AG09309 (cell line): ENCODE data around the gene ZNF592.
"Not testable (repeated sequence)": the region's sequence is repeated elsewhere in the genome, so short reads cannot be mapped to it uniquely, and the experiment has no call there.

Experiments
- DNase-seq: peaks from one replicate; pipeline ENCODE4 v3.0.0-alpha.2; 2010; ENCODE audit warnings: low read depth
- H3K4me3 ChIP-seq: 2 replicates; pipeline ENCODE4 v1.5.1; 2011; ENCODE audit warnings: mild to moderate bottlenecking, low read depth, low read length, moderate library complexity; ENCODE audit not compliant: control insufficient read depth
- CTCF ChIP-seq: IDR thresholded peaks from 2 replicates; pipeline ENCODE4 v1.5.1; 2011; ENCODE audit warnings: mild to moderate bottlenecking, low read depth, low read length, inconsistent platforms; ENCODE audit not compliant: insufficient read depth, control insufficient read depth; ENCODE audit errors: missing control alignments

ZNF592 gene

GRCh38 chr15:84741121-84741520 lies 7.3 kb upstream of the ZNF592 start:
- no peak for DNase-seq
- no peak for TF ChIP-seq CTCF
- H3K4me3 ChIP-seq = no peak overlapping the region

- no peak for TF ChIP-seq CTCF
- no peak for DNase-seq
- peak overlapping the region; percentile 74 for H3K4me3 ChIP-seq
These were observed 747 bp upstream of the ZNF592 start for GRCh38 chr15:84747416-84748273.

- peak; percentile 1 for TF ChIP-seq CTCF
- no peak for DNase-seq
- peak overlapping the region; percentile 98 for H3K4me3 ChIP-seq
These were observed 959 bp downstream of the ZNF592 start for GRCh38 chr15:84749111-84749991.

- H3K4me3 ChIP-seq = no peak overlapping the region
- no peak for TF ChIP-seq CTCF
- no peak for DNase-seq
These were observed 2.2 kb downstream of the ZNF592 start for GRCh38 chr15:84750583-84751092.

- not testable (repeated sequence) for H3K4me3 ChIP-seq, DNase-seq
These were observed 3.3 kb downstream of the ZNF592 start for GRCh38 chr15:84751721-84752120.

- no peak for DNase-seq
- TF ChIP-seq CTCF = no peak
- no peak overlapping the region for H3K4me3 ChIP-seq
These were observed 3.8 kb downstream of the ZNF592 start for GRCh38 chr15:84752195-84752594.
